Sigmoid colon (tissue), 7 donors: ENCODE measurements around the gene BIRC6. TPM values are rescaled to one million over a fixed set of nuclear protein-coding genes. Genes with fewer than 3 reads are reported as not detected.

ENCODE experiments used
- DNase-seq: peaks from one replicate; pipeline ENCODE4 v3.0.0-alpha.2; 2019
- H3K27ac ChIP-seq, 4 donors: fragments of 200-600 bp; sonication (generic); one replicate each; pipeline ENCODE4 v1.5.1; 2016 to 2019; ENCODE audit warnings: mild to moderate bottlenecking in 1 of 4
- H3K27me3 ChIP-seq, 3 donors: fragments of 200-600 bp; sonication (generic); one replicate each; pipeline ENCODE4 v1.5.1; 2019; ENCODE audit warnings: mild to moderate bottlenecking in 1 of 3
- H3K36me3 ChIP-seq, 4 donors: fragments of 200-600 bp; sonication (generic); one replicate each; pipeline ENCODE4 v1.5.1; 2016 to 2019
- H3K4me1 ChIP-seq, 4 donors: fragments of 200-600 bp; sonication (generic); one replicate each; pipeline ENCODE4 v1.5.1; 2017 to 2019
- H3K4me3 ChIP-seq, 4 donors: fragments of 200-600 bp; sonication (generic); one replicate each; pipeline ENCODE4 v1.5.1; 2017 to 2019; ENCODE audit warnings: mild to moderate bottlenecking in 2 of 4, moderate library complexity in 1 of 4
- H3K9me3 ChIP-seq, 4 donors: fragments of 200-600 bp in 3 of 4; sonication (generic) in 3 of 4; one replicate each; pipeline versions ENCODE4 v1.5.1 to v1.6.1; 2013 to 2019
- CTCF ChIP-seq, 4 experiments: fragments of 450-650 bp in 3 of 4; fragments of 200-600 bp in 1 of 4; IDR thresholded peaks; one replicate each; pipeline ENCODE4 v1.5.1; 2016 to 2019; ENCODE audit warnings: antibody characterized with exemption in 4 of 4, mild to moderate bottlenecking in 3 of 4, moderate library complexity in 2 of 4
- EP300 ChIP-seq, 4 donors: sonication (generic); formaldehyde crosslinking; IDR thresholded peaks; one replicate each; pipeline ENCODE4 v1.6.1; 2017; ENCODE audit warnings: antibody characterized with exemption in 4 of 4
- POLR2A ChIP-seq, 2 donors: fragments of 450-650 bp; IDR thresholded peaks; one replicate each; pipeline ENCODE4 v1.6.1; 2016; ENCODE audit warnings: antibody characterized with exemption in 2 of 2, mild to moderate bottlenecking in 2 of 2, moderate library complexity in 2 of 2
- POLR2AphosphoS5 ChIP-seq, 4 donors: sonication (generic); formaldehyde crosslinking; IDR thresholded peaks; one replicate each; pipeline ENCODE4 v1.6.1; 2017; ENCODE audit warnings: antibody characterized with exemption in 4 of 4
- WGBS, 2 donors: extraction: QIAGEN DNeasy Blood & Tissue Kit; methylation state at CpG; one replicate each; pipeline ENCODE4 v1.1.7; 2013; 5-methylcytosine and 5-hydroxymethylcytosine counted together
- intact Hi-C: fragments of 100-400 bp; cut with DNase I; formaldehyde crosslinking; loops from one replicate; pipeline ENCODE4 v1.15.1; 2023
- polyA plus RNA-seq, 3 donors: library from polyadenylated mRNA; stranded (reverse); fragments of 200-250 nt; gene quantifications; one replicate each; pipeline ENCODE4 v1.2.3, GENCODE V29; 2013
- small RNA-seq, 3 donors: library from RNA; depleted of rRNA; stranded (forward); fragments of <200 nt; gene quantifications; one replicate each; pipeline ENCODE3, GENCODE V24; 2016
- total RNA-seq, 4 donors: library from RNA; depleted of rRNA; stranded (reverse); fragments of >200 nt; gene quantifications; one replicate each; pipeline ENCODE4 v1.1.0, GENCODE V29; 2016
- donor health status: healthy with polysubstance abuse.
- donor health status: Bipolar disorder and iron deficiency.
- donor health status: healthy.

BIRC6 gene
- total and polyA plus RNA-seq, 7 donors = 9.7 to 122 (median 86.4) TPM

- no peaks in the 10 kb centered on the region for H3K4me1 ChIP-seq
- H3K36me3 ChIP-seq = peaks cover 0 to 24% (median 2%) of the 10 kb centered on the region in 4 donors
- intact Hi-C loops = no loop called here
- no peak for DNase-seq
- no peak overlapping the region for H3K4me3 ChIP-seq
- 93 to 94% methylated on average over 1 of the region's 1 CpG for WGBS, 2 donors
- H3K27me3 ChIP-seq = no peaks in the 10 kb centered on the region
- H3K9me3 ChIP-seq = no peaks in the 10 kb centered on the region
- TF ChIP-seq EP300 (IDR thresholded peaks at IDR 0.05) (no peak), POLR2A (IDR thresholded peaks at IDR 0.05) (no peak), POLR2AphosphoS5 (IDR thresholded peaks at IDR 0.05) (no peak), CTCF (IDR thresholded peaks at IDR 0.05) (no peak)
- H3K27ac ChIP-seq = no peak overlapping the region
These were observed 311.4 kb downstream of the BIRC6 start for GRCh38 chr2:32668254-32668653.

Small RNA genes within 50 kb of the gene (small RNA-seq; reads per million reads assigned to genes)
- gene MIR4765 (0 reads per million in 3 donors), gene MIR558 (0 reads per million in 3 donors)

Other genes with a start within 250 kb of the BIRC6 start
- gene SLC30A6, start 191.2 kb upstream of the BIRC6 start, total RNA-seq = 10 to 100 TPM; 16.2 to 20.6 (median 17.4) TPM
- 1 to 10 TPM; 1.8 to 8.7 (median 2.5) TPM for gene SLC30A6, start 191.2 kb upstream of the BIRC6 start, polyA plus RNA-seq
- gene NLRC4, start 92.1 kb upstream of the BIRC6 start, total RNA-seq = 1 to 10 TPM; 1.1 to 1.8 (median 1.7) TPM
- gene NLRC4, start 92.1 kb upstream of the BIRC6 start, polyA plus RNA-seq = 1 to 10 TPM in 1 of 3 donors, under 1 TPM in 2; 0.60 to 2.3 (median 0.90) TPM
- gene YIPF4, start 79.1 kb upstream of the BIRC6 start, total RNA-seq = 10 to 100 TPM; 14.1 to 26.4 (median 23.2) TPM
- 10 to 100 TPM; 10.2 to 16.1 (median 13.9) TPM for gene YIPF4, start 79.1 kb upstream of the BIRC6 start, polyA plus RNA-seq